ENCODE results near the gene FRMD3. TPM values are rescaled to one million over a fixed set of nuclear protein-coding genes. Genes with fewer than 3 reads are reported as not detected.

FRMD3 gene
- total and polyA plus RNA-seq, 8 donors = 0.87 to 2.6 (median 1.5) TPM

- no peak overlapping the region for H3K4me3 ChIP-seq
- no peak for TF ChIP-seq CTCF (IDR thresholded peaks at IDR 0.05)
- no peaks in the 10 kb centered on the region for H3K36me3 ChIP-seq
- 89 to 95% methylated on average over 2 of the region's 2 CpGs for WGBS, 2 donors
- H3K4me1 ChIP-seq = no peaks in the 10 kb centered on the region
- no peak for FAIRE-seq
- H3K27ac ChIP-seq = no peak overlapping the region
- no peaks in the 10 kb centered on the region for H3K27me3 ChIP-seq
- no peaks in the 10 kb centered on the region for H3K9me3 ChIP-seq
- intact Hi-C loops (cut with DNase I) = no loop called here
- no peak for DNase-seq
- no peak for ATAC-seq
Measured at GRCh38 chr9:83294816-83295215, 243.4 kb downstream of the FRMD3 start.

GRCh38 chr9:83291196-83291595 is 247.0 kb downstream of the FRMD3 start:
- no peaks in the 10 kb centered on the region for H3K27me3 ChIP-seq
- H3K9me3 ChIP-seq = no peaks in the 10 kb centered on the region
- FAIRE-seq (no peak), DNase-seq (peak in 2 of 6 donors; percentile 34 to 37), ATAC-seq (peak; percentile 54 to 95 (median 86))
- no peak overlapping the region for H3K4me3 ChIP-seq
- H3K4me1 ChIP-seq = no peaks in the 10 kb centered on the region
- no peak for TF ChIP-seq CTCF (IDR thresholded peaks at IDR 0.05)
- no peaks in the 10 kb centered on the region for H3K36me3 ChIP-seq
- 37 to 57% methylated on average over 1 of the region's 1 CpG for WGBS, 2 donors
- intact Hi-C loops (cut with DNase I) = no loop called here
- no peak overlapping the region for H3K27ac ChIP-seq

GRCh38 chr9:83290692-83291091 is 247.5 kb downstream of the FRMD3 start:
- no peak for TF ChIP-seq CTCF (IDR thresholded peaks at IDR 0.05)
- no peak for FAIRE-seq
- H3K27ac ChIP-seq = no peak overlapping the region
- no peaks in the 10 kb centered on the region for H3K4me1 ChIP-seq
- no peak for ATAC-seq
- 58 to 59% methylated on average over 5 of the region's 5 CpGs for WGBS, 2 donors
- no peaks in the 10 kb centered on the region for H3K27me3 ChIP-seq
- no peak for DNase-seq
- intact Hi-C loops (cut with DNase I) = no loop called here
- no peaks in the 10 kb centered on the region for H3K36me3 ChIP-seq
- H3K9me3 ChIP-seq = no peaks in the 10 kb centered on the region
- H3K4me3 ChIP-seq = no peak overlapping the region

- Histone ChIP-seq H3K9me3 (no peaks in the 10 kb centered on the region), H3K4me1 (peaks cover 0 to 3% (median 0%) of the 10 kb centered on the region in 3 donors), H3K4me3 (no peak overlapping the region), H3K27ac (no peak overlapping the region), H3K27me3 (no peaks in the 10 kb centered on the region), H3K36me3 (no peaks in the 10 kb centered on the region)
- DNase-seq (no peak), FAIRE-seq (no peak), ATAC-seq (no peak)
- intact Hi-C loops (cut with DNase I) = no loop called here
- 78 to 100% methylated on average over 1 of the region's 1 CpG for WGBS, 2 donors
- no peak for TF ChIP-seq CTCF (IDR thresholded peaks at IDR 0.05)
Measured at GRCh38 chr9:83287021-83287420, 251.2 kb downstream of the FRMD3 start.

GRCh38 chr9:83285445-83286225 is 252.6 kb downstream of the FRMD3 start:
- TF ChIP-seq CTCF (IDR thresholded peaks at IDR 0.05) = no peak
- Histone ChIP-seq H3K27me3 (no peaks in the 10 kb centered on the region), H3K9me3 (no peaks in the 10 kb centered on the region), H3K4me1 (peaks cover 5 to 16% (median 13%) of the 10 kb centered on the region in 3 donors), H3K4me3 (no peak overlapping the region), H3K27ac (no peak overlapping the region), H3K36me3 (no peaks in the 10 kb centered on the region)
- no peak for DNase-seq
- intact Hi-C loops (cut with DNase I) = no loop called here
- no peak for FAIRE-seq
- 42 to 57% methylated on average over 3 of the region's 3 CpGs for WGBS, 2 donors
- ATAC-seq = no peak
